GM19193 (cell line): ENCODE results near the gene OR10J1.

ENCODE experiments used
- POLR2A ChIP-seq: IDR thresholded peaks from 4 replicates; pipeline ENCODE4 v1.6.1; 2011; ENCODE audit not compliant: insufficient read depth, insufficient read length; ENCODE audit errors: extremely low read depth

OR10J1 gene

GRCh38 chr1:159439422-159439821 lies at the start of gene OR10J1:
TSS of gene OR10J1 (plus strand) at chr1:159439722. CDS start at chr1:159439792, 70 bp downstream.
- TF ChIP-seq POLR2A, result no peak

- no peak for TF ChIP-seq POLR2A
Observed at GRCh38 chr1:159406821-159407220, 32.7 kb upstream of the OR10J1 start.

- no peak for TF ChIP-seq POLR2A
Observed at GRCh38 chr1:159408862-159409400, 30.6 kb upstream of the OR10J1 start.

- no peak for TF ChIP-seq POLR2A
Observed at GRCh38 chr1:159421821-159422220, 17.7 kb upstream of the OR10J1 start.

GRCh38 chr1:159428536-159428935 lies 11.0 kb upstream of the OR10J1 start:
- no peak for TF ChIP-seq POLR2A

- no peak for TF ChIP-seq POLR2A
Observed at GRCh38 chr1:159429074-159429861, 10.3 kb upstream of the OR10J1 start.

- TF ChIP-seq POLR2A, result no peak
Observed at GRCh38 chr1:159430985-159431384, 8.5 kb upstream of the OR10J1 start.

GRCh38 chr1:159431904-159432303 lies 7.6 kb upstream of the OR10J1 start, which contains the start of gene OR10J4:
TSS of gene OR10J4 (plus strand) at chr1:159432204.
- TF ChIP-seq POLR2A, result no peak

- no peak for TF ChIP-seq POLR2A
Observed at GRCh38 chr1:159436469-159436868, 3.1 kb upstream of the OR10J1 start.

- no peak for TF ChIP-seq POLR2A
Observed at GRCh38 chr1:159441360-159441759, 1.8 kb downstream of the OR10J1 start.

GRCh38 chr1:159442428-159442827 lies 2.9 kb downstream of the OR10J1 start:
- TF ChIP-seq POLR2A, result no peak

GRCh38 chr1:159443066-159443750 lies 3.7 kb downstream of the OR10J1 start:
- no peak for TF ChIP-seq POLR2A

- no peak for TF ChIP-seq POLR2A
Observed at GRCh38 chr1:159444511-159444910, 5.0 kb downstream of the OR10J1 start.

- no peak for TF ChIP-seq POLR2A
Observed at GRCh38 chr1:159448181-159448580, 8.7 kb downstream of the OR10J1 start.

GRCh38 chr1:159459551-159459950 lies 20.0 kb downstream of the OR10J1 start:
- TF ChIP-seq POLR2A, result no peak

GRCh38 chr1:159465191-159465603 lies 25.7 kb downstream of the OR10J1 start:
- no peak for TF ChIP-seq POLR2A
